ENCODE measurements around the gene THRAP3.
"Not testable (repeated sequence)": the region's sequence is repeated elsewhere in the genome, so short reads cannot be mapped to it uniquely, and the experiment has no call there.

The THRAP3 gene

GRCh38 chr1:36251794-36252481 lies 27.7 kb downstream of the THRAP3 start:
- DNase-seq (ENCODE audit: low read depth, low spot score) = no peak

GRCh38 chr1:36252482-36252824 lies 28.2 kb downstream of the THRAP3 start:
- DNase-seq (ENCODE audit: low read depth, low spot score) = not testable (repeated sequence)

GRCh38 chr1:36253161-36253862 lies 29.1 kb downstream of the THRAP3 start:
- no peak for DNase-seq (ENCODE audit: low read depth, low spot score)

GRCh38 chr1:36256558-36257374 lies 32.5 kb downstream of the THRAP3 start:
- DNase-seq (ENCODE audit: low read depth, low spot score) = no peak

- DNase-seq (ENCODE audit: low read depth, low spot score) = no peak
Measured at GRCh38 chr1:36257375-36257767, 33.1 kb downstream of the THRAP3 start.

GRCh38 chr1:36258960-36259344 lies 34.7 kb downstream of the THRAP3 start:
- DNase-seq (ENCODE audit: low read depth, low spot score) = no peak

- DNase-seq (ENCODE audit: low read depth, low spot score) = no peak
Measured at GRCh38 chr1:36268981-36269380, 44.7 kb downstream of the THRAP3 start.

- DNase-seq (ENCODE audit: low read depth, low spot score) = no peak
Measured at GRCh38 chr1:36269408-36269838, 45.2 kb downstream of the THRAP3 start.

- no peak for DNase-seq (ENCODE audit: low read depth, low spot score)
Measured at GRCh38 chr1:36273024-36273423, 48.8 kb downstream of the THRAP3 start.

GRCh38 chr1:36274201-36274600 lies 50.0 kb downstream of the THRAP3 start:
- no peak for DNase-seq (ENCODE audit: low read depth, low spot score)

GRCh38 chr1:36276688-36277087 lies 52.4 kb downstream of the THRAP3 start:
- no peak for DNase-seq (ENCODE audit: low read depth, low spot score)

- DNase-seq (ENCODE audit: low read depth, low spot score) = no peak
Measured at GRCh38 chr1:36279110-36279788, 55.0 kb downstream of the THRAP3 start.

GRCh38 chr1:36279789-36280296 lies 55.6 kb downstream of the THRAP3 start:
- DNase-seq (ENCODE audit: low read depth, low spot score) = no peak

- no peak for DNase-seq (ENCODE audit: low read depth, low spot score)
Measured at GRCh38 chr1:36284061-36284460, 59.8 kb downstream of the THRAP3 start.

- DNase-seq (ENCODE audit: low read depth, low spot score) = no peak
Measured at GRCh38 chr1:36284517-36284916, 60.3 kb downstream of the THRAP3 start.

- peak; percentile 26 for DNase-seq (ENCODE audit: low read depth, low spot score)
Measured at GRCh38 chr1:36285443-36286101, 61.3 kb downstream of the THRAP3 start.

GRCh38 chr1:36286802-36287201 lies 62.6 kb downstream of the THRAP3 start:
- DNase-seq (ENCODE audit: low read depth, low spot score) = no peak

- no peak for DNase-seq (ENCODE audit: low read depth, low spot score)
Measured at GRCh38 chr1:36287595-36287994, 63.4 kb downstream of the THRAP3 start.

GRCh38 chr1:36295390-36295789 lies 71.1 kb downstream of the THRAP3 start:
- DNase-seq (ENCODE audit: low read depth, low spot score) = no peak

GRCh38 chr1:36297062-36297461 lies 72.8 kb downstream of the THRAP3 start:
- no peak for DNase-seq (ENCODE audit: low read depth, low spot score)

- DNase-seq (ENCODE audit: low read depth, low spot score) = no peak
Measured at GRCh38 chr1:36298640-36299039, 74.4 kb downstream of the THRAP3 start.
